ENCODE measurements around the gene FBXW2. TPM values are rescaled to one million over a fixed set of nuclear protein-coding genes. Genes with fewer than 3 reads are reported as not detected.
A peak's percentile ranks its signal among the peaks of the same experiment; 100 is the strongest.

FBXW2 gene
- total and polyA plus RNA-seq, 2 donors (not counting 3 experiments of a cell fraction or from before 2014, with no cell fraction given), result 32.5 to 70.2 TPM

DNA sequence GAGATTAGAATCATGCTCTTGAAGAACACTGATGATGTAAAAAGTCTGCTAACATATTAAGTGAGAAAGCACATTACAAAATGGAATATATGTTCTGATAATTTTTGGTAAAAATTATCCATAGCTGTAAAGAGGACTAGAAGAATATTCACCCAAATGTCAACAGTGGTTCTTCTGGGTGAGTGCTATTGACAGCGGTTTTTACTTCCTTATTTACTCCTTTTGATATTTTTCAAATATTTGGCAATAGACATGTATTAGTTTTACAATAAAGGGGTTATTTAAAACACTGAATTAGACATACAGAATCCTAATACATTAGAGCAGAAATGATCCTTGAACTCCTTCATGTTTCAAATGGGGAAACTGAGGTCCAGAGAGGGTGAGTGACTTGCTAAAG lies 52.0 kb downstream of the FBXW2 start:
- peaks cover 18% of the 10 kb centered on the region for H3K4me1 ChIP-seq (ENCODE audit: control insufficient read depth, extremely low read depth, insufficient read depth, low read length)
- H3K36me3 ChIP-seq (ENCODE audit: control insufficient read depth in 2 of 2, extremely low read depth in 1 of 2, insufficient read depth in 2 of 2, low read length in 2 of 2), result no peaks in the 10 kb centered on the region
- POLR2A ChIA-PET, result no interaction called here
- no peak for DNase-seq (ENCODE audit: low read depth, low spot score)
- no peaks in the 10 kb centered on the region for H3K79me2 ChIP-seq (ENCODE audit: control insufficient read depth, insufficient read depth, low read length)
- no peaks in the 10 kb centered on the region for H3K27me3 ChIP-seq (ENCODE audit: control insufficient read depth in 2 of 2, insufficient read depth in 2 of 2, low read length in 2 of 2)
- H3K9me1 ChIP-seq (replicated peaks; ENCODE audit: control insufficient read depth, extremely low read depth, insufficient read depth, low read length), result no peaks in the 10 kb centered on the region
- no peaks in the 10 kb centered on the region for H3K9me3 ChIP-seq (replicated peaks; ENCODE audit: control insufficient read depth, insufficient read depth, low read length)
- no TSS peak for BruUV-seq (replicated peaks)
- peak overlapping the region; percentile 28 for H3K27ac ChIP-seq (ENCODE audit: insufficient read depth, low read depth, low read length)
- no peak overlapping the region for H3K9ac ChIP-seq (replicated peaks; ENCODE audit: extremely low read depth, insufficient read depth, low read length)
- dilution Hi-C loops (cut with MboI; ENCODE audit: extremely low pct_ligation_motif_present, low sequenced_read_pairs) (no loop called here), intact Hi-C loops (cut with micrococcal nuclease) (loop anchor here (5.0 to 10.0 kb wide), 2 partner anchors 119 to 654 kb away; no protein-coding TSS in a partner anchor)
- TF ChIP-seq, protein P1, sequence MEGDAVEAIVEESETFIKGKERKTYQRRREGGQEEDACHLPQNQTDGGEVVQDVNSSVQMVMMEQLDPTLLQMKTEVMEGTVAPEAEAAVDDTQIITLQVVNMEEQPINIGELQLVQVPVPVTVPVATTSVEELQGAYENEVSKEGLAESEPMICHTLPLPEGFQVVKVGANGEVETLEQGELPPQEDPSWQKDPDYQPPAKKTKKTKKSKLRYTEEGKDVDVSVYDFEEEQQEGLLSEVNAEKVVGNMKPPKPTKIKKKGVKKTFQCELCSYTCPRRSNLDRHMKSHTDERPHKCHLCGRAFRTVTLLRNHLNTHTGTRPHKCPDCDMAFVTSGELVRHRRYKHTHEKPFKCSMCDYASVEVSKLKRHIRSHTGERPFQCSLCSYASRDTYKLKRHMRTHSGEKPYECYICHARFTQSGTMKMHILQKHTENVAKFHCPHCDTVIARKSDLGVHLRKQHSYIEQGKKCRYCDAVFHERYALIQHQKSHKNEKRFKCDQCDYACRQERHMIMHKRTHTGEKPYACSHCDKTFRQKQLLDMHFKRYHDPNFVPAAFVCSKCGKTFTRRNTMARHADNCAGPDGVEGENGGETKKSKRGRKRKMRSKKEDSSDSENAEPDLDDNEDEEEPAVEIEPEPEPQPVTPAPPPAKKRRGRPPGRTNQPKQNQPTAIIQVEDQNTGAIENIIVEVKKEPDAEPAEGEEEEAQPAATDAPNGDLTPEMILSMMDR (IDR thresholded peaks at IDR 0.05; ENCODE audit: extremely low read depth in 1 of 2, insufficient read depth in 1 of 2, low read depth in 1 of 2, low read length in 2 of 2), result no peak
- TF ChIP-seq POLR2A (IDR thresholded peaks at IDR 0.05; ENCODE audit: low read depth, low read length) (no peak), POLR2AphosphoS5 (IDR thresholded peaks at IDR 0.05; ENCODE audit: insufficient read depth, low read depth, low read length) (no peak), JUN (IDR thresholded peaks at IDR 0.05; ENCODE audit: borderline replicate concordance, insufficient read depth, insufficient read length, low read depth) (no peak), MYC (IDR thresholded peaks at IDR 0.05; ENCODE audit: low read depth, low read length) (no peak), GATA2 (IDR thresholded peaks at IDR 0.05; ENCODE audit: insufficient read depth, insufficient read length, low read depth, low read length) (no peak)
- TF ChIP-seq, protein P2, sequence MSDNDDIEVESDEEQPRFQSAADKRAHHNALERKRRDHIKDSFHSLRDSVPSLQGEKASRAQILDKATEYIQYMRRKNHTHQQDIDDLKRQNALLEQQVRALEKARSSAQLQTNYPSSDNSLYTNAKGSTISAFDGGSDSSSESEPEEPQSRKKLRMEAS (IDR thresholded peaks at IDR 0.05; ENCODE audit: insufficient read depth, insufficient read length), result no peak
- H3K4me3 ChIP-seq (replicated peaks in 1 of 3; ENCODE audit: insufficient read depth in 1 of 3, low read depth in 1 of 3, low read length in 3 of 3), result no peak overlapping the region
- no peak overlapping the region for H2AFZ ChIP-seq (ENCODE audit: low read depth, low read length)
- CTCF ChIA-PET, result interaction anchor here (1.0 to 3.2 kb wide), 7 partner anchors 11 to 196 kb away, joined by 3 to 13 read pairs (median 4); no protein-coding TSS in a partner anchor
- FAIRE-seq, result no peak
- H3K4me2 ChIP-seq (ENCODE audit: insufficient read depth, low read length), result peak overlapping the region; percentile 59
- H4K20me1 ChIP-seq (replicated peaks; ENCODE audit: control insufficient read depth, extremely low read depth, insufficient read depth, low read length), result no peaks in the 10 kb centered on the region
